Esophagus squamous epithelium (tissue), 4 donors: ENCODE results near the gene ECI1.

Experiments
- POLR2A ChIP-seq, 4 donors: fragments of 450-650 bp; IDR thresholded peaks; one replicate each; pipeline ENCODE4 v1.6.1; 2017; ENCODE audit warnings: antibody characterized with exemption in 4 of 4, mild to moderate bottlenecking in 4 of 4, moderate library complexity in 3 of 4
- TF ChIP-seq, protein P1 (sequence below), 6 experiments: fragments of 450-650 bp in 4 of 6; fragments of 200-600 bp in 2 of 6; sonication (generic) in 2 of 6; IDR thresholded peaks; one replicate each; pipeline ENCODE4 v1.5.1; 2016 to 2019; ENCODE audit warnings: antibody characterized with exemption in 6 of 6, mild to moderate bottlenecking in 4 of 6, moderate library complexity in 4 of 6

DNA sequence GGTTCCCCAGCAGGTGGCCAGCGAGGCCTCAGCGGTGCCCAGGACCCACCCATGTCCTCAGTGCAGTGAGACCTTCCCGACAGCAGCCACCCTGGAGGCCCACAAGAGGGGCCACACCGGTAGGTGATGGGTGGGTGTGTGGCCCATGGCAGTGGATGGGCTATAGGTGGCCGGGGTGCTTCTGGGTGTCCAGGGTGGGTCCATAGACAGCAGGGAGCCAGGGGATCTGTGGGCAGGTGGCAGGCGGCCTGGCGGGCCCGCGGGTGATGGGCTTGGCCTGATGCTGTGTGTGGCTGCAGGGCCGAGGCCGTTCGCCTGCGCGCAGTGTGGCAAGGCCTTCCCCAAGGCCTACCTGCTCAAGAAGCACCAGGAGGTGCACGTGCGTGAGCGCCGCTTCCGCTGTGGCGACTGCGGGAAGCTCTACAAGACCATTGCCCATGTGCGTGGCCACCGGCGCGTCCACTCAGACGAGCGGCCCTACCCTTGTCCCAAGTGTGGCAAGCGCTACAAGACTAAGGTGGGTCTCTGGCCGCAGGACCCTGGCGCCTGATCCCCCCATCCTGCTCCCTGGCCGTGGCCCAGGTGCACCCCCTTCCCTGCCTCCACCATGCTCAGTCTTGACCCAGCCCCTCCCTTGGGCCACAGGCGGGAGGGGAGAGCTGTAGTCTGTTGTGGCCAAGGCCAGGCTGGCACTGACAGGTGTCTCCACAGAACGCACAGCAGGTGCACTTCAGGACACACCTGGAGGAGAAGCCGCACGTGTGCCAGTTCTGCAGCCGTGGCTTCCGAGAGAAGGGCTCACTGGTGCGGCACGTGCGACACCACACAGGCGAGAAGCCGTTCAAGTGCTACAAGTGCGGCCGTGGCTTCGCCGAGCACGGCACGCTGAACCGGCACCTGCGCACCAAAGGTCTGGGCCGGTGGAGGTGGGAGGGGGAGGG is 17.2 kb downstream of the ECI1 start:
- TF ChIP-seq, protein P1, sequence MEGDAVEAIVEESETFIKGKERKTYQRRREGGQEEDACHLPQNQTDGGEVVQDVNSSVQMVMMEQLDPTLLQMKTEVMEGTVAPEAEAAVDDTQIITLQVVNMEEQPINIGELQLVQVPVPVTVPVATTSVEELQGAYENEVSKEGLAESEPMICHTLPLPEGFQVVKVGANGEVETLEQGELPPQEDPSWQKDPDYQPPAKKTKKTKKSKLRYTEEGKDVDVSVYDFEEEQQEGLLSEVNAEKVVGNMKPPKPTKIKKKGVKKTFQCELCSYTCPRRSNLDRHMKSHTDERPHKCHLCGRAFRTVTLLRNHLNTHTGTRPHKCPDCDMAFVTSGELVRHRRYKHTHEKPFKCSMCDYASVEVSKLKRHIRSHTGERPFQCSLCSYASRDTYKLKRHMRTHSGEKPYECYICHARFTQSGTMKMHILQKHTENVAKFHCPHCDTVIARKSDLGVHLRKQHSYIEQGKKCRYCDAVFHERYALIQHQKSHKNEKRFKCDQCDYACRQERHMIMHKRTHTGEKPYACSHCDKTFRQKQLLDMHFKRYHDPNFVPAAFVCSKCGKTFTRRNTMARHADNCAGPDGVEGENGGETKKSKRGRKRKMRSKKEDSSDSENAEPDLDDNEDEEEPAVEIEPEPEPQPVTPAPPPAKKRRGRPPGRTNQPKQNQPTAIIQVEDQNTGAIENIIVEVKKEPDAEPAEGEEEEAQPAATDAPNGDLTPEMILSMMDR (IDR thresholded peaks at IDR 0.05), result no peak
- TF ChIP-seq POLR2A (IDR thresholded peaks at IDR 0.05), result no peak
